C4-2B (cell line): ENCODE measurements around the gene PTPN1.

Source experiments
- H3K27ac ChIP-seq: fragments of 450-650 bp; 2 replicates; pipeline ENCODE4 v1.5.1; 2017
- ZFX ChIP-seq: fragments of 450-650 bp; IDR thresholded peaks from 2 replicates; pipeline ENCODE4 v1.6.1; 2017
- TF ChIP-seq, protein P1 (sequence below): fragments of 450-650 bp; conservative IDR thresholded peaks from 2 replicates; pipeline ENCODE4 v1.5.1; 2017; ENCODE audit warnings: mild to moderate bottlenecking

The PTPN1 gene

DNA sequence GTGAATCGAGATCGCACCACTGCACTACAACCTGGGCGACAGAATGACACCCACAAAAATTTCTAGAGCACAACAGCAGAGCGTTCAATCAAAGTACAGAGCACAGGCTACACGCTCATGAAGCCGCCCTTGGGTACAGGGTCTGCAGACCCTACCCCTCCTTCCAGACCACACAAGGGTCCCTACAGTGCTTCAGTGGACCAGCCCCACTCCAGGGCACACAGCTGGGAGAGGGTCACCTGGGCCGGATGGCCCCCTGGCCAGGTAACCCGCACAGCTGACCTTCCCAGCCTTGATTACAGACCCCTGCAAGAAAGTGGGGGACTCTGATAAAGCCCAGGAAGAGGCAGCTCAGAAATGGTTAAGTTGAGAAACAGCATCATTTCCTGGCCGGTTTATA lies 117.6 kb downstream of the PTPN1 start:
- no peak for TF ChIP-seq ZFX
- TF ChIP-seq, protein P1, sequence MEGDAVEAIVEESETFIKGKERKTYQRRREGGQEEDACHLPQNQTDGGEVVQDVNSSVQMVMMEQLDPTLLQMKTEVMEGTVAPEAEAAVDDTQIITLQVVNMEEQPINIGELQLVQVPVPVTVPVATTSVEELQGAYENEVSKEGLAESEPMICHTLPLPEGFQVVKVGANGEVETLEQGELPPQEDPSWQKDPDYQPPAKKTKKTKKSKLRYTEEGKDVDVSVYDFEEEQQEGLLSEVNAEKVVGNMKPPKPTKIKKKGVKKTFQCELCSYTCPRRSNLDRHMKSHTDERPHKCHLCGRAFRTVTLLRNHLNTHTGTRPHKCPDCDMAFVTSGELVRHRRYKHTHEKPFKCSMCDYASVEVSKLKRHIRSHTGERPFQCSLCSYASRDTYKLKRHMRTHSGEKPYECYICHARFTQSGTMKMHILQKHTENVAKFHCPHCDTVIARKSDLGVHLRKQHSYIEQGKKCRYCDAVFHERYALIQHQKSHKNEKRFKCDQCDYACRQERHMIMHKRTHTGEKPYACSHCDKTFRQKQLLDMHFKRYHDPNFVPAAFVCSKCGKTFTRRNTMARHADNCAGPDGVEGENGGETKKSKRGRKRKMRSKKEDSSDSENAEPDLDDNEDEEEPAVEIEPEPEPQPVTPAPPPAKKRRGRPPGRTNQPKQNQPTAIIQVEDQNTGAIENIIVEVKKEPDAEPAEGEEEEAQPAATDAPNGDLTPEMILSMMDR = no peak
- no peak overlapping the region for H3K27ac ChIP-seq

DNA sequence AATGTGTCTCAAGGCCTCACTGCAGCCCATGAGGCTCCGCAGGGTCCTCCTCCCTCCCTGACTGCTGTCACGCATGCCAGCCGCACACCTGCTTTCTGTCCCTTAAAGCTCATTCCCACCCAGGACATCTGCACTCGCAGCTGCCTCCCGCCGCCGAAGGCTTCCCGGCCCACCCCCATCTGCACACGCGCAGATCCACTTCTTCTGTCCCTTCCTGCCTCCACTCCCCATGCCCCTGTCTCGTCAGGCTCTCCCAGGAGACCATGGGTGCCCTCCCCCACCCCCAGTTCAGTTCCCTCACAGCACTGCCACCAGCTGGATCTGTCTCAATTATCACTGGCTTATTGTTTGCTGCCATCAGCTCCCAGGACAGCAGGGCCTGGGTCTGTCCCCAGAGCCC lies 118.1 kb downstream of the PTPN1 start:
- no peak overlapping the region for H3K27ac ChIP-seq
- TF ChIP-seq ZFX = no peak
- TF ChIP-seq, protein P1 = no peak

DNA sequence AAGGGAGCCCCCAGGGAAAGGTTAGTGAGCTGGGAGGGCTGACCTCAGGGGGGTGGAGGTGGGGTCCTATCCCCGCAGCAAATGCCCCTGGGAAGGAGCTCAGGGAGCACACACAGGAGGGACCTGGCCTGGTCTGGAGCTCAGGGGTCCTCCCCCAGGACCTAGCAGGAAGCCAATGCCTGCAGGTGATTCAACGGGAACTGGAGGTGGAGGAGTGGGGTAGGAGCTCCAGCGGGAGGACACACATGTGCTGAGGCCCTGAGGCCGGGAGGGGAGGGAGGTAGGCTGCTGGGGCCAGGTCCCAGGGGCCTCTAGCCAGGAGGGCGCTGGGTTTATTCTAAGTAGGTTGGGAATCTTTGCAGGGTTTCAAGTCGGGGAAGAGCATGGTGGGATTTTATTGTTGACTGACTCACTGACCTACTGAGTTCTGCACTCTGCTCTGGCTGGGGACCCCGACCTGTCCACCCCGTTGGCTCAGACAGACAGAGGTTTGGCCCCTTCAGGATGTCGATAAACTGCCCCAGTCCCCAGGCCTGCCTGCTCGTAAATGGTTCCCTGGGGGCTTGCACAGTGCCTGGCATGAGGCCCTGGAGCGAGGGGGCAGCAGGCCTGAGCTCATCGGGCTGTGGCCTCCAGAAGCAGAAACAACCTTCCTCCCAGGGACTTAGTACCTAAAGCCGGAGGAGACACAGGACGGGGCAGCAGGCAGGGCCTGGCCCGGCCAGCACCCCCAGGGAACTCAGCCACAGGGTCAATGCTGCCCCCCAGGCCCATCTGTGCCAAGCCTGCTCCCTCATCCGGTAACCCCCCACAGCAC lies 118.9 kb downstream of the PTPN1 start:
- TF ChIP-seq, protein P1 = no peak
- no peak for TF ChIP-seq ZFX
- H3K27ac ChIP-seq = no peak overlapping the region

DNA sequence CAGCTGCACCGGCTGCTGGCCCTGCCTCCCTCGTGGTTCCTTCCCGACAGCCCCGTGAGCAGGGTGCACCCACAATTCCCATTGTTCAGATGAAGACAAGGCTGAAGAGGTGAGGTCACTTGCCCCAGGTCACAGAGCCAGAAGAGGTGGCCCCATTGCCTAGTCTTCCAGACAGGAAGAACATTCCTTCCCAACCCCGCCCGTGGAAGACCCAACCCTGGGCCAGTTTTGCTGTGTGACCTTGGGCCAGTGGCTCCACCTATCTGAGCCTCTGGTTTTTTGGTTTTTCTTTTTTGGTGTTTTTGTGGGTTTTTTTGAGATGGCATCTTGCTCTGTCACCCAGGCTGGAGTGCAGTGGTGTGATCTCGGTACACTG lies 119.5 kb downstream of the PTPN1 start:
- no peak overlapping the region for H3K27ac ChIP-seq
- TF ChIP-seq, protein P1 = no peak
- TF ChIP-seq ZFX = no peak

DNA sequence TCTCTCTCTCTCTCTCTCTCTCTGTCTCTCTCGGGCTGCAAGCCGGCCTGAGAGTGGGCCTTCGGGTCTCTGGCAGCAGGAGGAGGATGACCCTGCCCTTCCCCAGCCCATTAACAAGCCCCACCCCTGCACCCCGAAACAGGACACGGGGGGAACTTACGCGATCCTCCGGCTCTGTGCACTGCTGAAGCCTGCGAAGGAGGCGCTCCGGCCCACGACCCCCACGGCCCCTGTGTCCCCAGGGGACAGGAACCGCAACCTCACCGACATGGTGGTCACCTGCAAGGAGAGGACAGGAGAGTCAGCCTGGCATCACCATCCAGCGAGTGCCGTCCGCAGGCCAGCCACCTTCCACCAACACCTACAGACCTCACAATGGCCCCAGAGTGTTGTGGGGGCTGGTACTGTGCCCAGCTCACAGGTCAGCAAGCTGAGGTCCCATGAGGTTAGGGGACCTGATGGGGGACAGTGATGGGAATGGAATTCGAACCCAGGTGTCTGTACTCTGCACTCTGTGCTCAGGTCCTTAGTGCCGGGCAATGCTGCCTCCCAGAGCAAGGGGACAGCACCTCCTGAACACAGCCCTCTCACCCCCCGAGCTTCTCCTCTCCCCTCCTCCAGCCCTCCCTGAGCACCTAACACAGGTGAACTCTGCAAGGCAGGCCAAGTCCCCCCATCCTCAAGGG lies 120.5 kb downstream of the PTPN1 start:
- no peak overlapping the region for H3K27ac ChIP-seq
- TF ChIP-seq, protein P1 = no peak
- no peak for TF ChIP-seq ZFX

DNA sequence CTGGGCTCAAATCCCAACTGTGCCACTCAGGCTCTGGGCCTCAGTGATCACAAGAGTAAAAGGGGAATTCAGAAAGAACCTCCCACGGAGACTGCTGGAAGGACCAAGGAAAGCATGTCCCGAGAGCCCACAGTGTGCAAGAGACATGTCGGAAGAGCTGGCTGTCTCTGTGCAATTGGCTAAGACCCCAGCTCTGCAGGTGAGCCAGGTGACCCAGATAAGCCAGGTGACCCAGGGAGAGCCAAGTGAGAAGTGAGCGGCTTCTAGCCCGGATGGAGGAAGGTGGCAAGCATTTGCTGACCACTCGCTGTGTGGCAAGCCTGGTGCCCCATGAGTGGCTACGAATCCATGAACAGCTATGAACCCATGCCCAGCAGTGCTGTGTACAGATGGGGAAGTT lies 122.1 kb downstream of the PTPN1 start:
- H3K27ac ChIP-seq = no peak overlapping the region
- TF ChIP-seq ZFX = no peak
- TF ChIP-seq, protein P1 = no peak

DNA sequence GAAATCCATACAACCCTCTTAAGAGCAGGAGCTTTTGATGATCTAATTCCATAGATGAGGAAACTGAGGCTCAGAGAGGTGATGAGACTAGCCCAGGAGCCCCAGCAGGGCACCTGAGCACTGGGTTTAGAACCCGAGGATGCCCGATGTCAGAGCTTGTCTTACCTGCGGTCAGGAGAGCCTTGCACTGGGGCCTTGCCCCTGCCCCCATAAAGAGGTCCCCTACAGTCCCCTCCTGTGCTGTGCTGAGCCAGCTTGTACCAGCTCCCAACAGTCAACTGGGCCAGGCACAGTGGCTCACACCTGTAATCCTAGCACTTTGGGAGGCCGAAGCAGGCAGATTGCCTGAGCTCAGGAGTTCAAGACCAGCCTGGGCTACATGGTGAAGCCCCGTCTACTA lies 122.5 kb downstream of the PTPN1 start:
- TF ChIP-seq ZFX = no peak
- TF ChIP-seq, protein P1 = no peak
- no peak overlapping the region for H3K27ac ChIP-seq
